Measurements from ENCODE around the gene CCR2.

GRCh38 chr3:46381625-46382024 lies 27.7 kb downstream of the CCR2 start:
- TF ChIP-seq CTCF (IDR thresholded peaks at IDR 0.05; ENCODE audit: low read depth, low read length) (no peak), POLR2A (IDR thresholded peaks at IDR 0.05; ENCODE audit: extremely low read depth, insufficient read length) (no peak)
